ENCODE results near the gene OGDH.

- TF ChIP-seq TCF12 (IDR thresholded peaks at IDR 0.05; ENCODE audit: low read depth) (no peak), TEAD4 (IDR thresholded peaks at IDR 0.05) (no peak), TAF1 (IDR thresholded peaks at IDR 0.05; ENCODE audit: low read depth) (no peak), YY1 (IDR thresholded peaks at IDR 0.05; ENCODE audit: low read depth) (no peak), RAD21 (IDR thresholded peaks at IDR 0.05; ENCODE audit: low read depth) (no peak), CREB1 (IDR thresholded peaks at IDR 0.05; ENCODE audit: low read depth) (no peak), EP300 (IDR thresholded peaks at IDR 0.05; ENCODE audit: borderline replicate concordance) (no peak), EGR1 (IDR thresholded peaks at IDR 0.05) (no peak), USF1 (IDR thresholded peaks at IDR 0.05) (no peak), ZBTB7A (IDR thresholded peaks at IDR 0.05; ENCODE audit: low read depth) (no peak), FOXM1 (IDR thresholded peaks at IDR 0.05; ENCODE audit: borderline replicate concordance, low read depth) (no peak), CEBPB (IDR thresholded peaks at IDR 0.05) (no peak)
- TF ChIP-seq, protein P1, sequence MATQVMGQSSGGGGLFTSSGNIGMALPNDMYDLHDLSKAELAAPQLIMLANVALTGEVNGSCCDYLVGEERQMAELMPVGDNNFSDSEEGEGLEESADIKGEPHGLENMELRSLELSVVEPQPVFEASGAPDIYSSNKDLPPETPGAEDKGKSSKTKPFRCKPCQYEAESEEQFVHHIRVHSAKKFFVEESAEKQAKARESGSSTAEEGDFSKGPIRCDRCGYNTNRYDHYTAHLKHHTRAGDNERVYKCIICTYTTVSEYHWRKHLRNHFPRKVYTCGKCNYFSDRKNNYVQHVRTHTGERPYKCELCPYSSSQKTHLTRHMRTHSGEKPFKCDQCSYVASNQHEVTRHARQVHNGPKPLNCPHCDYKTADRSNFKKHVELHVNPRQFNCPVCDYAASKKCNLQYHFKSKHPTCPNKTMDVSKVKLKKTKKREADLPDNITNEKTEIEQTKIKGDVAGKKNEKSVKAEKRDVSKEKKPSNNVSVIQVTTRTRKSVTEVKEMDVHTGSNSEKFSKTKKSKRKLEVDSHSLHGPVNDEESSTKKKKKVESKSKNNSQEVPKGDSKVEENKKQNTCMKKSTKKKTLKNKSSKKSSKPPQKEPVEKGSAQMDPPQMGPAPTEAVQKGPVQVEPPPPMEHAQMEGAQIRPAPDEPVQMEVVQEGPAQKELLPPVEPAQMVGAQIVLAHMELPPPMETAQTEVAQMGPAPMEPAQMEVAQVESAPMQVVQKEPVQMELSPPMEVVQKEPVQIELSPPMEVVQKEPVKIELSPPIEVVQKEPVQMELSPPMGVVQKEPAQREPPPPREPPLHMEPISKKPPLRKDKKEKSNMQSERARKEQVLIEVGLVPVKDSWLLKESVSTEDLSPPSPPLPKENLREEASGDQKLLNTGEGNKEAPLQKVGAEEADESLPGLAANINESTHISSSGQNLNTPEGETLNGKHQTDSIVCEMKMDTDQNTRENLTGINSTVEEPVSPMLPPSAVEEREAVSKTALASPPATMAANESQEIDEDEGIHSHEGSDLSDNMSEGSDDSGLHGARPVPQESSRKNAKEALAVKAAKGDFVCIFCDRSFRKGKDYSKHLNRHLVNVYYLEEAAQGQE (IDR thresholded peaks at IDR 0.05; ENCODE audit: low read depth), result no peak
- TF ChIP-seq, protein P2, sequence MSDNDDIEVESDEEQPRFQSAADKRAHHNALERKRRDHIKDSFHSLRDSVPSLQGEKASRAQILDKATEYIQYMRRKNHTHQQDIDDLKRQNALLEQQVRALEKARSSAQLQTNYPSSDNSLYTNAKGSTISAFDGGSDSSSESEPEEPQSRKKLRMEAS (IDR thresholded peaks at IDR 0.05), result no peak
Measured at GRCh38 chr7:44681645-44682044, 75.2 kb downstream of the OGDH start.
